IMR-90 (cell line): ENCODE data around the gene GCN1. TPM values are rescaled to one million over a fixed set of nuclear protein-coding genes. Genes with fewer than 3 reads are reported as not detected.

Experiments
- ATAC-seq: fragments of 200-7000 bp; cut with Tn5 transposase; 2 replicates; pipeline ENCODE4 v1.9.1; 2020; ENCODE audit warnings: low read depth, mild to moderate bottlenecking, moderate library complexity
- BruUV-seq: library from RNA; stranded (reverse); fragments of 400-500 nt; replicated peaks from 2 replicates; lab custom pipeline; 2021; lab: Mats Ljungman, UMichigan
- CTCF ChIA-PET: fragments of 300-600 bp; formaldehyde crosslinking; extraction: SDS; loops from one replicate; lab custom pipeline; 2021; ENCODE audit warnings: antibody characterized with exemption; lab: Yijun Ruan, JAX
- POLR2A ChIA-PET: fragments of 300-600 bp; sonication (Branson Sonifier 250); formaldehyde crosslinking; loops from one replicate; lab custom pipeline; 2022; ENCODE audit warnings: antibody characterized with exemption; ENCODE audit not compliant: unreplicated experiment; lab: Charles Lee
- DNase-seq: peaks from one replicate; pipeline ENCODE4 v3.0.0; 2013
- H2AFZ ChIP-seq: replicated peaks from 2 replicates; pipeline ENCODE3; 2013; ENCODE audit warnings: low read length, mild to moderate bottlenecking; ENCODE audit not compliant: poor library complexity
- H2AK5ac ChIP-seq: 2 replicates; pipeline ENCODE4 v1.6.1; 2013; ENCODE audit warnings: low read depth, low read length, inconsistent platforms
- H2AK9ac ChIP-seq: replicated peaks from 2 replicates; pipeline ENCODE3; 2013; ENCODE audit warnings: mild to moderate bottlenecking, low read depth, low read length, moderate library complexity; ENCODE audit not compliant: poor library complexity
- H2BK120ac ChIP-seq: 2 replicates; pipeline ENCODE4 v1.6.1; 2013; ENCODE audit warnings: low read depth, low read length, inconsistent platforms
- H2BK15ac ChIP-seq: 3 replicates; pipeline ENCODE4 v1.6.1; 2013; ENCODE audit warnings: low read depth, low read length, inconsistent platforms
- H2BK20ac ChIP-seq: 2 replicates; pipeline ENCODE4 v1.6.1; 2013; ENCODE audit warnings: low read depth, mild to moderate bottlenecking, inconsistent platforms, low read length, moderate library complexity
- H2BK5ac ChIP-seq: 2 replicates; pipeline ENCODE4 v1.6.1; 2013; ENCODE audit warnings: mild to moderate bottlenecking, low read depth, low read length, inconsistent platforms; ENCODE audit not compliant: poor library complexity, severe bottlenecking
- H3K14ac ChIP-seq: replicated peaks from 2 replicates; pipeline ENCODE4 v1.6.1; 2013; ENCODE audit warnings: low read depth, low read length, inconsistent platforms
- H3K18ac ChIP-seq: 2 replicates; pipeline ENCODE4 v1.6.1; 2013; ENCODE audit warnings: low read depth, low read length, control low read depth
- H3K23ac ChIP-seq: 2 replicates; pipeline ENCODE4 v1.6.1; 2013; ENCODE audit warnings: low read depth, low read length, inconsistent platforms
- H3K27ac ChIP-seq: 2 replicates; pipeline ENCODE4 v1.5.1; 2013; ENCODE audit warnings: mild to moderate bottlenecking, control low read depth, low read length; ENCODE audit not compliant: insufficient read depth
- H3K27me3 ChIP-seq: 2 replicates; pipeline ENCODE4 v1.6.1; 2013; ENCODE audit warnings: low read length; ENCODE audit not compliant: control insufficient read depth, insufficient read depth
- H3K36me3 ChIP-seq: 2 replicates; pipeline ENCODE4 v1.6.1; 2013; ENCODE audit warnings: low read length, mixed read lengths; ENCODE audit not compliant: control insufficient read depth, insufficient read depth
- H3K4ac ChIP-seq: 2 replicates; pipeline ENCODE4 v1.6.1; 2013; ENCODE audit warnings: low read depth, low read length, inconsistent platforms
- H3K4me1 ChIP-seq: 2 replicates; pipeline ENCODE4 v1.6.1; 2013; ENCODE audit warnings: low read length, mixed read lengths; ENCODE audit not compliant: control insufficient read depth, insufficient read depth
- H3K4me2 ChIP-seq: 2 replicates; pipeline ENCODE4 v1.6.1; 2013; ENCODE audit warnings: low read depth, mild to moderate bottlenecking, control low read depth, low read length, moderate library complexity
- H3K4me3 ChIP-seq: 2 replicates; pipeline ENCODE4 v1.5.1; 2013; ENCODE audit warnings: low read depth, mild to moderate bottlenecking, control low read depth, low read length, moderate library complexity; ENCODE audit not compliant: insufficient read depth
- H3K56ac ChIP-seq: 2 replicates; pipeline ENCODE4 v1.6.1; 2013; ENCODE audit warnings: low read length, inconsistent platforms; ENCODE audit not compliant: insufficient read depth; ENCODE audit errors: extremely low read depth
- H3K79me1 ChIP-seq, 2 experiments: 2 replicates each; pipeline ENCODE4 v1.6.1; 2013; ENCODE audit warnings: low read length in 2 of 2, inconsistent platforms in 1 of 2, low read depth in 1 of 2
- H3K9ac ChIP-seq: 2 replicates; pipeline ENCODE4 v1.6.1; 2013; ENCODE audit warnings: low read depth, low read length, control low read depth
- H3K9me1 ChIP-seq: 2 replicates; pipeline ENCODE4 v1.6.1; 2013; ENCODE audit warnings: low read length, inconsistent platforms; ENCODE audit not compliant: insufficient read depth
- H3K9me3 ChIP-seq: 2 replicates; pipeline ENCODE4 v1.6.1; 2013; ENCODE audit warnings: low read length; ENCODE audit not compliant: control insufficient read depth, insufficient read depth
- H4K20me1 ChIP-seq: 2 replicates; pipeline ENCODE4 v1.6.1; 2013; ENCODE audit warnings: low read length, inconsistent platforms; ENCODE audit not compliant: insufficient read depth
- H4K5ac ChIP-seq: 2 replicates; pipeline ENCODE4 v1.6.1; 2013; ENCODE audit warnings: mild to moderate bottlenecking, low read depth, low read length, control low read depth
- H4K8ac ChIP-seq, 2 experiments: 2 replicates each; pipeline ENCODE4 v1.6.1; 2013; ENCODE audit warnings: low read depth in 2 of 2, low read length in 2 of 2, control low read depth in 1 of 2, inconsistent platforms in 1 of 2
- H4K91ac ChIP-seq: 2 replicates; pipeline ENCODE4 v1.6.1; 2013; ENCODE audit warnings: low read depth, low read length, inconsistent platforms; ENCODE audit not compliant: insufficient read depth
- BHLHE40 ChIP-seq: fragments of 150-350 bp; IDR thresholded peaks from 2 replicates; pipeline ENCODE4 v1.6.1; 2016; ENCODE audit warnings: mild to moderate bottlenecking, low read depth, low read length
- CHD1 ChIP-seq: IDR thresholded peaks from 2 replicates; pipeline ENCODE4 v1.6.1; 2012; ENCODE audit warnings: low read depth, low read length, improper control_type of control experiment
- MAFK ChIP-seq: IDR thresholded peaks from 2 replicates; pipeline ENCODE4 v1.6.1; 2012; ENCODE audit warnings: low read depth, low read length, improper control_type of control experiment
- RFX5 ChIP-seq: IDR thresholded peaks from 2 replicates; pipeline ENCODE4 v1.8.0; 2012; ENCODE audit warnings: low read depth, mild to moderate bottlenecking, low read length, moderate library complexity
- SMC3 ChIP-seq: fragments of 150-350 bp; IDR thresholded peaks from 2 replicates; pipeline ENCODE4 v1.6.1; 2016; ENCODE audit warnings: low read depth, mild to moderate bottlenecking, antibody characterized with exemption, low read length, moderate library complexity
- WGBS, 2 experiments: methylation state at CpG; one replicate each; pipeline versions ENCODE4 v1.1.5 to v1.1.7; 2013; ENCODE audit warnings: missing lambda C conversion rate in 2 of 2; ENCODE audit not compliant: insufficient read length in 1 of 2; ENCODE audit errors: extremely low coverage in 2 of 2; 5-methylcytosine and 5-hydroxymethylcytosine counted together
- dilution Hi-C: fragments of 300-500 bp; cut with HindIII; formaldehyde crosslinking; loops from one replicate; pipeline ENCODE4 v1.14.3; 2018; ENCODE audit warnings: low sequenced_read_pairs; ENCODE audit not compliant: unreplicated experiment
- in situ Hi-C: fragments of 300-500 bp; cut with MboI; formaldehyde crosslinking; loops from 3 replicates; pipeline ENCODE4 v1.14.3; 2019; ENCODE audit warnings: low sequenced_read_pairs, inconsistent platforms, mixed read lengths
- intact Hi-C: fragments of 100-400 bp; cut with micrococcal nuclease; formaldehyde crosslinking; loops from 2 replicates; pipeline ENCODE4 v1.10.0; 2022
- polyA plus RNA-seq, 3 experiments: library from polyadenylated mRNA; depleted of rRNA; stranded (reverse); fragments of >200 nt; gene quantifications; 2 replicates each; pipeline ENCODE4 v1.2.3, GENCODE V29; 2012; ENCODE audit warnings: low replicate concordance in 1 of 3
- total RNA-seq: library from RNA; depleted of rRNA; stranded (reverse); fragments of >200 nt; gene quantifications from 2 replicates; pipeline ENCODE4 v1.2.3, GENCODE V29; 2012
- TF ChIP-seq, protein P1 (sequence below): fragments of 150-350 bp; IDR thresholded peaks from 2 replicates; pipeline ENCODE4 v1.6.1; 2016; ENCODE audit warnings: low read depth, mild to moderate bottlenecking, low read length, moderate library complexity, borderline replicate concordance

GCN1 gene
- total and polyA plus RNA-seq, 2 of the 4 experiments (the other 2 are of a cell fraction), result 57.8 to 77.6 TPM

DNA sequence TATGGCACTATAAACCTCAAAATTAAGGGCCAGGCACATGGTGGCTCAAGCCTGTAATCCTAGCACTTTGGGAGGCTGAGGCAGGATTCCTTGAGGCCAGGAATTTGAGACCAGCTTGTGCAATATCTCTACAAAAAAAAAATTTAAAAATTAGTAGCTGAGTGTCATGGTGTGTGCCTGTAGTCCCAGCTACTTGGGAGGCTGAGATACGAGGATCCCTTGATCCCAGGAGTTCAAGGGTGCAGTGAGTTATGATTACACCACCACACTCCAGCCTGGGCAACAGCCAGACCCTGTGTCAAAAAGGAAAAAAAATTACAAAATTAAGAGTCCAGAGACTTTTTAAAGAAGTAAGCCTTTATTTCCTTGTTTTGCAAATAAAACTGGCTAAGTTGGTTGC lies 1.8 kb upstream of the GCN1 start:
- H4K20me1 ChIP-seq, result peaks cover 48% of the 10 kb centered on the region
- no peaks in the 10 kb centered on the region for H3K27me3 ChIP-seq
- H3K14ac ChIP-seq, result no peak overlapping the region
- H3K18ac ChIP-seq, result no peak overlapping the region
- ChIA-PET POLR2A (interaction anchor here (1.4 kb wide), 1 partner anchor 95 kb away, joined by 12 read pairs; no protein-coding TSS in a partner anchor), CTCF (no interaction called here)
- no peak overlapping the region for H3K27ac ChIP-seq
- no peak overlapping the region for H2AK9ac ChIP-seq
- dilution Hi-C loops, result no loop called here
- peaks cover 10% of the 10 kb centered on the region for H3K4me1 ChIP-seq
- no peak overlapping the region for H3K56ac ChIP-seq
- H2BK15ac ChIP-seq, result no peak overlapping the region
- H3K79me1 ChIP-seq, result peaks cover 3 to 56% of the 10 kb centered on the region in 2 experiments; a peak in 3 of 4 replicates
- H3K9me1 ChIP-seq, result peaks cover 5% of the 10 kb centered on the region; the same call in 1 of the 2 replicates
- H2BK120ac ChIP-seq, result no peak overlapping the region
- H2AFZ ChIP-seq, result no peak overlapping the region
- H4K8ac ChIP-seq, result no peak overlapping the region
- DNase-seq (no peak), ATAC-seq (no peak)
- in situ Hi-C loops, result no loop called here
- H3K36me3 ChIP-seq, result peaks cover 39% of the 10 kb centered on the region
- H3K9me3 ChIP-seq, result no peaks in the 10 kb centered on the region
- no TSS peak for BruUV-seq
- no peak overlapping the region for H4K91ac ChIP-seq
- TF ChIP-seq CHD1 (no peak), BHLHE40 (no peak), RFX5 (no peak), SMC3 (no peak), MAFK (no peak)
- TF ChIP-seq, protein P1, sequence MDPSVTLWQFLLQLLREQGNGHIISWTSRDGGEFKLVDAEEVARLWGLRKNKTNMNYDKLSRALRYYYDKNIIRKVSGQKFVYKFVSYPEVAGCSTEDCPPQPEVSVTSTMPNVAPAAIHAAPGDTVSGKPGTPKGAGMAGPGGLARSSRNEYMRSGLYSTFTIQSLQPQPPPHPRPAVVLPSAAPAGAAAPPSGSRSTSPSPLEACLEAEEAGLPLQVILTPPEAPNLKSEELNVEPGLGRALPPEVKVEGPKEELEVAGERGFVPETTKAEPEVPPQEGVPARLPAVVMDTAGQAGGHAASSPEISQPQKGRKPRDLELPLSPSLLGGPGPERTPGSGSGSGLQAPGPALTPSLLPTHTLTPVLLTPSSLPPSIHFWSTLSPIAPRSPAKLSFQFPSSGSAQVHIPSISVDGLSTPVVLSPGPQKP, result no peak
- no peak overlapping the region for H3K4me2 ChIP-seq
- no peak overlapping the region for H4K5ac ChIP-seq
- no peak overlapping the region for H3K4me3 ChIP-seq
- intact Hi-C loops, result no loop called here
- no peak overlapping the region for H2BK5ac ChIP-seq
- H2AK5ac ChIP-seq, result no peak overlapping the region
- H2BK20ac ChIP-seq, result no peak overlapping the region
- H3K9ac ChIP-seq, result no peak overlapping the region
- H3K23ac ChIP-seq, result no peak overlapping the region
- no CpG with 5 or more reads among the region's 1 CpG for WGBS, 2 experiments
- H3K4ac ChIP-seq, result no peak overlapping the region
